ENCODE data around the gene PRPSAP2. TPM values are rescaled to one million over a fixed set of nuclear protein-coding genes. Genes with fewer than 3 reads are reported as not detected.

PRPSAP2 gene
- total and polyA plus RNA-seq, 7 donors, result 8.2 to 13.2 (median 10.2) TPM

GRCh38 chr17:18944646-18945045, 86.7 kb downstream of the PRPSAP2 start:
- H3K9me3 ChIP-seq, result no peaks in the 10 kb centered on the region
- no peak overlapping the region for H3K27ac ChIP-seq
- peaks cover 0 to 21% (median 5%) of the 10 kb centered on the region in 3 donors for H3K27me3 ChIP-seq (ENCODE audit: insufficient read depth in 3 of 3, low read length in 2 of 3)
- H3K4me1 ChIP-seq, result no peaks in the 10 kb centered on the region
- no peak for DNase-seq
- no peak for ATAC-seq
- WGBS, 3 donors, result 50 to 60% (median 53%) methylated on average over 5 of the region's 5 CpGs
- H3K36me3 ChIP-seq (ENCODE audit: insufficient read depth in 1 of 2, low read depth in 1 of 2), result no peaks in the 10 kb centered on the region
- intact Hi-C loops (cut with DNase I), result no loop called here
- H3K4me3 ChIP-seq, result no peak overlapping the region
- no peak for TF ChIP-seq CTCF (IDR thresholded peaks at IDR 0.05)

- ATAC-seq (no peak), DNase-seq (no peak)
- H3K4me1 ChIP-seq, result no peaks in the 10 kb centered on the region
- TF ChIP-seq CTCF (IDR thresholded peaks at IDR 0.05), result no peak
- peaks cover 0 to 35% (median 7%) of the 10 kb centered on the region in 3 donors for H3K27me3 ChIP-seq (ENCODE audit: insufficient read depth in 3 of 3, low read length in 2 of 3)
- H3K9me3 ChIP-seq, result no peaks in the 10 kb centered on the region
- no peak overlapping the region for H3K27ac ChIP-seq
- H3K36me3 ChIP-seq (ENCODE audit: insufficient read depth in 1 of 2, low read depth in 1 of 2), result no peaks in the 10 kb centered on the region
- no peak overlapping the region for H3K4me3 ChIP-seq
- intact Hi-C loops (cut with DNase I), result no loop called here
- 73 to 88% (median 85%) methylated on average over 2 of the region's 2 CpGs for WGBS, 3 donors
Observed at GRCh38 chr17:18946536-18946935, 88.6 kb downstream of the PRPSAP2 start.

DNA sequence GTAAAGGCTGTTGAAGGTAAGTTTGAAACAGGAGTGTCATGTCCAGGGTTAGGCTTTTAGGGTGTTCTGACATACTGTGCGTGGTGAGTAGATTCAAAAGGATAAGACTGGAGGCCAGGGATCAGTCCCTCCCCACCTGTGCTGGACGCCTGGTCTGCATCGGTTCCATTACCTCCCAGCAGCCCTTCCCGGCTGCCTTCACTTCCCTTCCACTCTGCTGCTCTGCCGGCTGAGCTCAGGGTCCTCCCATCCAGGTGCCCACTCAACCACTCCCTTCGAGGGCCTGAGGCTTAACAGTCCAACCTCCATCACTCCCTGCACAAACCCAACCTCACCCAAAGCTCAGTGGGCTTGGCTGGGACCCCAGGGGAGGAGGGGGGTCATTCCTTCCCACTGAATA, 89.9 kb downstream of the PRPSAP2 start:
- no peak for TF ChIP-seq CTCF (IDR thresholded peaks at IDR 0.05)
- 70 to 82% (median 75%) methylated on average over 6 of the region's 6 CpGs for WGBS, 3 donors
- ATAC-seq (no peak), DNase-seq (no peak)
- H3K4me3 ChIP-seq, result no peak overlapping the region
- H3K9me3 ChIP-seq, result no peaks in the 10 kb centered on the region
- H3K36me3 ChIP-seq (ENCODE audit: insufficient read depth in 1 of 2, low read depth in 1 of 2), result no peaks in the 10 kb centered on the region
- no peak overlapping the region for H3K27ac ChIP-seq
- peaks cover 0 to 35% (median 7%) of the 10 kb centered on the region in 3 donors for H3K27me3 ChIP-seq (ENCODE audit: insufficient read depth in 3 of 3, low read length in 2 of 3)
- intact Hi-C loops (cut with DNase I), result no loop called here
- no peaks in the 10 kb centered on the region for H3K4me1 ChIP-seq

- ATAC-seq, result no peak
- intact Hi-C loops (cut with DNase I), result no loop called here
- H3K27me3 ChIP-seq (ENCODE audit: insufficient read depth in 3 of 3, low read length in 2 of 3), result peaks cover 0 to 35% (median 7%) of the 10 kb centered on the region in 3 donors
- no peak overlapping the region for H3K27ac ChIP-seq
- WGBS, 3 donors, result 77 to 89% (median 80%) methylated on average over 8 of the region's 8 CpGs
- no peaks in the 10 kb centered on the region for H3K36me3 ChIP-seq (ENCODE audit: insufficient read depth in 1 of 2, low read depth in 1 of 2)
- no peak for TF ChIP-seq CTCF (IDR thresholded peaks at IDR 0.05)
- H3K4me3 ChIP-seq, result no peak overlapping the region
- no peaks in the 10 kb centered on the region for H3K9me3 ChIP-seq
- H3K4me1 ChIP-seq, result no peaks in the 10 kb centered on the region
- DNase-seq, result no peak
Observed at GRCh38 chr17:18948476-18949006, 90.6 kb downstream of the PRPSAP2 start.

GRCh38 chr17:18949566-18949965, 91.6 kb downstream of the PRPSAP2 start:
- Histone ChIP-seq H3K27me3 (ENCODE audit: insufficient read depth in 3 of 3, low read length in 2 of 3) (peaks cover 0 to 35% (median 7%) of the 10 kb centered on the region in 3 donors), H3K4me3 (no peak overlapping the region), H3K4me1 (no peaks in the 10 kb centered on the region), H3K27ac (no peak overlapping the region), H3K9me3 (no peaks in the 10 kb centered on the region), H3K36me3 (ENCODE audit: insufficient read depth in 1 of 2, low read depth in 1 of 2) (no peaks in the 10 kb centered on the region)
- 41 to 60% (median 56%) methylated on average over 6 of the region's 6 CpGs for WGBS, 3 donors
- intact Hi-C loops (cut with DNase I), result no loop called here
- no peak for ATAC-seq
- DNase-seq, result no peak
- no peak for TF ChIP-seq CTCF (IDR thresholded peaks at IDR 0.05)
